Measurements from ENCODE around the gene GPD1.
A peak's percentile ranks its signal among the peaks of the same experiment; 100 is the strongest.

GPD1 gene

GRCh38 chr12:50072198-50072907 lies 31.5 kb upstream of the GPD1 start:
- Histone ChIP-seq H3K4me1 (peaks cover 6% of the 10 kb centered on the region), H3K79me2 (no peaks in the 10 kb centered on the region), H3K4me3 (ENCODE audit: low read depth, low read length) (no peak overlapping the region), H2AFZ (no peak overlapping the region), H3K27me3 (ENCODE audit: control insufficient read depth, insufficient read depth, low read length) (no peaks in the 10 kb centered on the region), H3K4me2 (ENCODE audit: low read length) (no peak overlapping the region), H3K9me3 (ENCODE audit: control insufficient read depth, low read length) (no peaks in the 10 kb centered on the region), H3K36me3 (ENCODE audit: control insufficient read depth, insufficient read depth, low read length) (no peaks in the 10 kb centered on the region), H3K27ac (no peak overlapping the region), H3K9ac (no peak overlapping the region)
- TF ChIP-seq CTCF (IDR thresholded peaks at IDR 0.05) = no peak

- H3K9ac ChIP-seq = no peak overlapping the region
- H2AFZ ChIP-seq = no peak overlapping the region
- H3K27me3 ChIP-seq (ENCODE audit: control insufficient read depth, insufficient read depth, low read length) = no peaks in the 10 kb centered on the region
- H3K36me3 ChIP-seq (ENCODE audit: control insufficient read depth, insufficient read depth, low read length) = no peaks in the 10 kb centered on the region
- no peak for TF ChIP-seq CTCF (IDR thresholded peaks at IDR 0.05)
- no peaks in the 10 kb centered on the region for H3K79me2 ChIP-seq
- H3K4me2 ChIP-seq (ENCODE audit: low read length) = no peak overlapping the region
- H3K4me3 ChIP-seq (ENCODE audit: low read depth, low read length) = no peak overlapping the region
- H3K9me3 ChIP-seq (ENCODE audit: control insufficient read depth, low read length) = no peaks in the 10 kb centered on the region
- H3K27ac ChIP-seq = no peak overlapping the region
- peaks cover 6% of the 10 kb centered on the region for H3K4me1 ChIP-seq
Measured at GRCh38 chr12:50073206-50073605, 30.6 kb upstream of the GPD1 start.

GRCh38 chr12:50073712-50074111 lies 30.1 kb upstream of the GPD1 start:
- H3K9ac ChIP-seq = no peak overlapping the region
- H3K9me3 ChIP-seq (ENCODE audit: control insufficient read depth, low read length) = no peaks in the 10 kb centered on the region
- H3K4me1 ChIP-seq = peaks cover 6% of the 10 kb centered on the region
- H3K27me3 ChIP-seq (ENCODE audit: control insufficient read depth, insufficient read depth, low read length) = no peaks in the 10 kb centered on the region
- H3K4me3 ChIP-seq (ENCODE audit: low read depth, low read length) = no peak overlapping the region
- no peak overlapping the region for H2AFZ ChIP-seq
- no peaks in the 10 kb centered on the region for H3K79me2 ChIP-seq
- no peak overlapping the region for H3K27ac ChIP-seq
- no peak overlapping the region for H3K4me2 ChIP-seq (ENCODE audit: low read length)
- no peaks in the 10 kb centered on the region for H3K36me3 ChIP-seq (ENCODE audit: control insufficient read depth, insufficient read depth, low read length)
- no peak for TF ChIP-seq CTCF (IDR thresholded peaks at IDR 0.05)

GRCh38 chr12:50074936-50075807 lies 28.6 kb upstream of the GPD1 start:
- Histone ChIP-seq H3K36me3 (ENCODE audit: control insufficient read depth, insufficient read depth, low read length) (no peaks in the 10 kb centered on the region), H3K9me3 (ENCODE audit: control insufficient read depth, low read length) (no peaks in the 10 kb centered on the region), H3K4me2 (ENCODE audit: low read length) (no peak overlapping the region), H3K79me2 (no peaks in the 10 kb centered on the region), H3K4me1 (peaks cover 6% of the 10 kb centered on the region), H2AFZ (peak overlapping the region; percentile 54), H3K4me3 (ENCODE audit: low read depth, low read length) (no peak overlapping the region), H3K27ac (no peak overlapping the region), H3K27me3 (ENCODE audit: control insufficient read depth, insufficient read depth, low read length) (no peaks in the 10 kb centered on the region), H3K9ac (no peak overlapping the region)
- TF ChIP-seq CTCF (IDR thresholded peaks at IDR 0.05) = peak; percentile 95

Data from parathyroid adenoma (tissue), 2 donors.